Measurements from ENCODE around the gene SLC49A3.

Gene SLC49A3

GRCh38 chr4:665381-665750 is 23.6 kb downstream of the SLC49A3 start:
- H3K4me1 Mint-ChIP-seq: peaks cover 15% of the 10 kb centered on the region
- H3K36me3 Mint-ChIP-seq: peaks cover 6% of the 10 kb centered on the region
- H3K9me3 Mint-ChIP-seq: no peaks in the 10 kb centered on the region
- CTCF ChIA-PET: interaction anchor here (3.3 kb wide), 1 partner anchor 9 kb away, joined by 9 read pairs; the partner anchor contains the start of genes ATP5ME and MYL5
- H3K27me3 Mint-ChIP-seq: no peaks in the 10 kb centered on the region
- peak; percentile 17 for DNase-seq
- peak overlapping the region; percentile 43 for H3K4me3 Mint-ChIP-seq
- no peak overlapping the region for H3K27ac Mint-ChIP-seq

DNA sequence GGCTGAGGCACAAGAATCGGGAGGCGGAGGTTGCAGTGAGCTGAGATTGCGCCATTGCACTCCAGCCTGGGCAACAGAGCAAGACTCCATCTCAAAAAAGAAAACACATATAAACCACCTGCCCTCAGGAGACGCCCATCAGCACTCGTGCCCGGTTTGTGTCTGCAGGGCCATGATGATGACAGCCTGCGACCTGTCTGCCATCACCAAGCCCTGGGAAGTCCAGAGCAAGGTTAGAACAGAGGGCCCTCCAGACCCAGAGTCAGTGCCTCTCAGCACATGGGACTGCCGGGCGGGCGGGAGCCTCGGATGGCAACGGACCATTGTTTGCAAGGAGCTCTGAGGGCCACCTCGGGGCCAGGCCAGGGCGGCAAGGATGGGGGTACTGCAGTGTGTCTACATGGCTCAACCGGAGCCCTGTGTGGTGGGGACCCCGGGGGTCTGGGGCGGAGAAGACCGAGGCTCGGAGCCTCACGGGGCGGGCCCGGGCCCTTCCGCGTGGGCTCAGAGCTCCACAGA is 24.2 kb downstream of the SLC49A3 start:
- peak; percentile 15 for DNase-seq
- Mint-ChIP-seq H3K4me1 (peaks cover 15% of the 10 kb centered on the region), H3K27ac (peak overlapping the region; percentile 65), H3K27me3 (no peaks in the 10 kb centered on the region), H3K9me3 (peaks cover 5% of the 10 kb centered on the region), H3K36me3 (peaks cover 7% of the 10 kb centered on the region), H3K4me3 (peak overlapping the region; percentile 79)
- CTCF ChIA-PET: interaction anchor here (1.0 to 3.3 kb wide), 2 partner anchors 9 to 62 kb away, joined by 5 to 9 read pairs; partner anchors contain the start of genes ATP5ME and MYL5

GRCh38 chr4:663438-664428 is 25.2 kb downstream of the SLC49A3 start:
- peaks cover 11% of the 10 kb centered on the region for H3K9me3 Mint-ChIP-seq
- no peaks in the 10 kb centered on the region for H3K27me3 Mint-ChIP-seq
- CTCF ChIA-PET: interaction anchor here (1.0 to 3.3 kb wide), 2 partner anchors 10 to 61 kb away, joined by 5 to 9 read pairs; partner anchors contain the start of genes ATP5ME and MYL5
- peak; percentile 86 for DNase-seq
- peaks cover 15% of the 10 kb centered on the region for H3K4me1 Mint-ChIP-seq
- peaks cover 11% of the 10 kb centered on the region for H3K36me3 Mint-ChIP-seq
- H3K27ac Mint-ChIP-seq: peak overlapping the region; percentile 90
- peak overlapping the region; percentile 79 for H3K4me3 Mint-ChIP-seq

- no peaks in the 10 kb centered on the region for H3K27me3 Mint-ChIP-seq
- CTCF ChIA-PET: interaction anchor here (3.3 kb wide), 1 partner anchor 11 kb away, joined by 9 read pairs; the partner anchor contains the start of genes ATP5ME and MYL5
- H3K27ac Mint-ChIP-seq: peak overlapping the region; percentile 62
- H3K9me3 Mint-ChIP-seq: peaks cover 11% of the 10 kb centered on the region
- peaks cover 15% of the 10 kb centered on the region for H3K4me1 Mint-ChIP-seq
- DNase-seq: no peak
- H3K36me3 Mint-ChIP-seq: peaks cover 11% of the 10 kb centered on the region
- peak overlapping the region; percentile 77 for H3K4me3 Mint-ChIP-seq
These were observed 25.9 kb downstream of the SLC49A3 start for GRCh38 chr4:663046-663437.

DNA sequence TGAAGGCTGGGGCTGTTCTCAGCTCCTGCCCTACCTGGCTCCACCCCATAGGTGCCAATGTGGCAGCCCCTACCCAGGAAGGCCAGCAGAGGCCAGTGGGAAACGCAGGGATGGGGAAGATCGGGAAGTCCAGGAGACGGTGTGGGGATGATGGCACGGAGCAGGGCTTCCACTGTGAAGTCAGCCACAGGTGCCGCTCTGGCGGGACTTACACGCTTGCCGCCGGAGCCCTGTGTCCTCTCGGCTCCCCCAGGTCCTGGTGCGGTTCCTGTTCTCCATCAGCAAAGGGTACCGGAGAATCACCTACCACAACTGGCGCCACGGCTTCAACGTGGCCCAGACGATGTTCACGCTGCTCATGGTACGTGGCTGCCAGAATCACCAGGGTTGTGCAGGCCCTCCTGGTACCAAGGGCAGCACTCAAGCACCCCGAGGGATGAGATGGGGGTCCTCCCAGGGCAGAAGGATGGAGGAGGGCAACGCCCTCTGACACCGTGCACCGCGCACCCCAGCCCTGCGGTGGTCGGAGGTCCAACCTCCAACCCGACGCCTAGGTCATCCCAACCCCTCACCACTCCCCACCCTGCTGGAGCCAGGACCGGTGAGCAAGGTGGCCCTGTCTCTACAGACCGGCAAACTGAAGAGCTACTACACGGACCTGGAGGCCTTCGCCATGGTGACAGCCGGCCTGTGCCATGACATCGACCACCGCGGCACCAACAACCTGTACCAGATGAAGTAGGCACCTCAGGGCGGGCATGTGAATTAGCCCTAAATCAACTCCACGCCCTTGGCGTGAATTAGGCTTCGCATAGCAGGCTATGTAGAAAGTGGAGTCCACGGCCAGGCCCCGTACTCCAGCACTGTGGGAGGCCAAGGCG is 26.8 kb downstream of the SLC49A3 start:
- H3K4me1 Mint-ChIP-seq: peaks cover 15% of the 10 kb centered on the region
- H3K27ac Mint-ChIP-seq: no peak overlapping the region
- peaks cover 11% of the 10 kb centered on the region for H3K36me3 Mint-ChIP-seq

DNA sequence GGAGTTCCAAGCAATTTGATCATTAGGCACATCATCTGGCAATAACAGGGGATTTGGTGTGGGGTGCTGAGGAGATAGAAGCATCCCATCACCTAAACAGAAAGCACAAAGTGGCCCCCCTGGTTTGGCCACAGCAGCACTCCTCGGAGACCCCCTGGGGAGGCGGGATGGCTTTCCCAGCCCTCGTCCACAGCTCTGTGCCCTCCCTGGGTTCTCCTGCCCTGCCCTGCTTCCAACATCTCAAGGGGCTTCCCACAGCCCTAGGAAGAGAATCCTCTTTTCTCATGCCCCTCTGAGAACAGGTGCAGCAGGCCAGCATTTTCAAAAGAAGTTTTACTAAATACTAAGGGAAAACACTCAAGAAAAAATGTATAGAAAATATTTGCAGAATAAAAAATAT is 27.7 kb downstream of the SLC49A3 start:
- DNase-seq: no peak
- Mint-ChIP-seq H3K36me3 (peaks cover 12% of the 10 kb centered on the region), H3K4me1 (peaks cover 15% of the 10 kb centered on the region), H3K9me3 (peaks cover 11% of the 10 kb centered on the region), H3K27ac (no peak overlapping the region), H3K27me3 (no peaks in the 10 kb centered on the region), H3K4me3 (no peak overlapping the region)
- CTCF ChIA-PET: no interaction called here

More for the DNA sequence above, 26.8 kb downstream of the SLC49A3 start:
- CTCF ChIA-PET: interaction anchor here (3.3 kb wide), 1 partner anchor 12 kb away, joined by 9 read pairs; the partner anchor contains the start of genes ATP5ME and MYL5
- Mint-ChIP-seq H3K9me3 (peaks cover 11% of the 10 kb centered on the region), H3K27me3 (no peaks in the 10 kb centered on the region), H3K4me3 (peak overlapping the region; percentile 77)
- DNase-seq: peak; percentile 17

DNA sequence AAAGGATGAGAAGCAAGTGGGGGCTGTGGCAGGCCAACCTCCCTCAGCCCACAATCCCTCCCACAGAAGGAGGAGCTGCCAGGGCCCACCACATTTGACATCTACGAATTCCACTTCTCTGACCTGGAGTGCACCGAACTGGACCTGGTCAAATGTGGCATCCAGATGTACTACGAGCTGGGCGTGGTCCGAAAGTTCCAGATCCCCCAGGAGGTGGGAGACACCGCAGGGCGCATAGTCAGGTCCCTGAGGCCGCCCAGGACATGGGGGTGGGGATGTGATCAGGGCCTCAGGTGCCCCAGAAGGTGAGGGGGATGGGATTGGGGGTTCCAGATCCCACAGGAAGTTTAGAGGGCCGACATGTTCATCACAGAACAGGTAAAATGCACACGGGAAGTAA is 28.6 kb downstream of the SLC49A3 start:
- Mint-ChIP-seq H3K27me3 (no peaks in the 10 kb centered on the region), H3K9me3 (peaks cover 11% of the 10 kb centered on the region), H3K36me3 (peaks cover 12% of the 10 kb centered on the region), H3K4me1 (peaks cover 15% of the 10 kb centered on the region), H3K27ac (no peak overlapping the region), H3K4me3 (no peak overlapping the region)
- CTCF ChIA-PET: no interaction called here
- DNase-seq: no peak

DNA sequence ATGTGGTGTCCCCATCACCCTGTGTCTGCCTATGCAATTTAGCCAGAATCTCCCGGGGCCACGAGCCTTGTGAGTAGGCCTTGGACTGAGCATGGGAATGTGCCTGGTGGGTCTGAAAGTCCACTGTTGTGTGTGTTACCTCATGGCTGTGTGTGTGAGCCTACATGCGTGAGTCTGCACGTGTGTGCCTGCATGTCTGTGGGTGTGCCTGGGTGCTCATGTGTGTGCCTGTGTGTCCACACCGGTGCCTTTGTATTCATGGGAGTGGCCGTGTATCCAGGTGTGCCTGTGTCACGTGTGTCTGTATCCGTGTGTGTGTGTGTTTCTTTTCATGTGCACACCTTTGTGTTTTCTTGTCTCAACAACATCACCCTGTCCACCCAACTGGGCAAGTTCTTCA is 29.1 kb downstream of the SLC49A3 start:
- DNase-seq: peak; percentile 15
- H3K27me3 Mint-ChIP-seq: no peaks in the 10 kb centered on the region
- no peak overlapping the region for H3K27ac Mint-ChIP-seq
- H3K9me3 Mint-ChIP-seq: peaks cover 11% of the 10 kb centered on the region
- CTCF ChIA-PET: no interaction called here
- H3K4me3 Mint-ChIP-seq: peak overlapping the region; percentile 13
- H3K36me3 Mint-ChIP-seq: peaks cover 12% of the 10 kb centered on the region
- peaks cover 15% of the 10 kb centered on the region for H3K4me1 Mint-ChIP-seq

DNA sequence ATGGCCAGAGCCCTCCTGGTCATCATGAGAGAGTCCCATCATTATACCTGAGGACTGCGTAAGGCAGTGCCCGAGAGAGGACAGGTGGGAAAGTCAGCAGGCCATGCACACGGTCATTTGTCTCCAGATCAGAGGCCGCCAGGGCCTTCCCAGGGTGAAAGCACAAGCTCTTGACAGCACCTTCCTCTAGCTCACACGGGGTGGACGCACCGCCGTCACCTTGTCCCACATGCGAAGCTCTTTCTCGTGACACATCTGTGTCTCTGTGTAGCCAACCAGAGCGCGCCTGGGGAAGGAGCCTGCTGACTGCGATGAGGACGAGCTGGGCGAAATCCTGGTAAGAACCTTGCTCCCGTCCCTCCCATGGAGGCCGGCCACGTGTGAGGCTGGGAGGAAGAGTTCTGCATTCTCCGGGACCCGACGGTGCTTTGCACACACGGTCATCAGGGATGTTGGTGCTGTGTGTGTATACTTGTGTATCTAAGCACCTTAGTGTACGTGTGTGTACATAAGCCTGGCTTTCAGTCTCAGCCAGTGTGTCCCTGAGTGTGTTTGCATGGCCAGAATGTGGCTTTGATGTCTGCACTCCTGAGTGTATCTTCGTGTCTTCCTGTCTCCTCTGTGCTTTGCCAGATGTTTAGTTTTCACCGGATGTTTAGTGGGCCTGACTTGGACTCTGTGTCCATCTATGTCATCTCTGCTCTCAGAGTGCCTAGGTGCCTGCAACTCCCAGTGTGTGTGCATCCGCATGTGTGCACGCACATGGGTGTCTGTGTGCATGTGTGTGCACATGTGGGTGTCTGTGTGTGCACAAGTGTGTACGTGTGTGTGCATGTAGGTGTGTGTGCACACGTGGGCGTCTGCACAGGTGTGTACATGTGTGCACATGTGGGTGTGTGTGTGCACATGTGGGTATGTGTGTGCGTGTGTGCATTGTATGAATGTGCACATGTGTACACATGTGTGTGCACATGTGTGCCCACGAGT is 30.0 kb downstream of the SLC49A3 start:
- Mint-ChIP-seq H3K27me3 (no peaks in the 10 kb centered on the region), H3K36me3 (peaks cover 11% of the 10 kb centered on the region), H3K4me3 (no peak overlapping the region), H3K27ac (no peak overlapping the region), H3K4me1 (peaks cover 7% of the 10 kb centered on the region), H3K9me3 (peaks cover 11% of the 10 kb centered on the region)
- CTCF ChIA-PET: no interaction called here
- peak; percentile 18 for DNase-seq

GRCh38 chr4:657834-658667 is 30.9 kb downstream of the SLC49A3 start:
- H3K9me3 Mint-ChIP-seq: peaks cover 11% of the 10 kb centered on the region

GRCh38 chr4:657338-657833 is 31.6 kb downstream of the SLC49A3 start:
- Mint-ChIP-seq H3K9me3 (peaks cover 11% of the 10 kb centered on the region), H3K36me3 (peaks cover 11% of the 10 kb centered on the region)
- CTCF ChIA-PET: no interaction called here

More at GRCh38 chr4:657834-658667, 30.9 kb downstream of the SLC49A3 start:
- DNase-seq: peak; percentile 19
- CTCF ChIA-PET: no interaction called here
- no peak overlapping the region for H3K4me3 Mint-ChIP-seq
- H3K4me1 Mint-ChIP-seq: peaks cover 6% of the 10 kb centered on the region
- H3K27ac Mint-ChIP-seq: no peak overlapping the region
- peaks cover 11% of the 10 kb centered on the region for H3K36me3 Mint-ChIP-seq
- no peaks in the 10 kb centered on the region for H3K27me3 Mint-ChIP-seq

More at GRCh38 chr4:657338-657833, 31.6 kb downstream of the SLC49A3 start:
- H3K4me3 Mint-ChIP-seq: no peak overlapping the region
- H3K27ac Mint-ChIP-seq: no peak overlapping the region
- no peaks in the 10 kb centered on the region for H3K27me3 Mint-ChIP-seq
- peaks cover 2% of the 10 kb centered on the region for H3K4me1 Mint-ChIP-seq
- DNase-seq: no peak
